HCEC 1CT (cell line): ENCODE results near the gene FBXL17.

Experiments
- DNase-seq: peaks from one replicate; pipeline ENCODE4 v3.0.0-alpha.2; 2017

Gene FBXL17

GRCh38 chr5:108146222-108146621, 235.7 kb downstream of the FBXL17 start:
- DNase-seq: no peak

DNA sequence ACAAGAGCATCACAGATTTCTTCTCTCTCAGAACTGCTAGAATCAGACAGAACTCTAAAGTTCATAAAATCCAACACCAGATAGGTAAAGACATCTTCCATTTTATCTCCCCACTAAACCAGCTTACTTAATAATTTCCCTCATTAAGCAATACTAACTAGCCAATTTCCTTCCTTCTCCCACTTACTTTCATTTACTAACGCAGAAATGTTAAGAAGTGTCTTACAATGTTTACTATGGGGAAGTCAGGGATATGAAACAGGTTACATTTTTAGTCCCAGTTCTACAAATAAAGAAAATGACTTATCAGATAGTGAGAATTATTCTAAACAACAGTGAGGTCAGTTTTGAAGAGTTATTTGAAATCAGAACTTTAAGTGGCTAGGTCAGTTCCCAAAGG, 236.5 kb downstream of the FBXL17 start:
- DNase-seq: no peak

- DNase-seq: no peak
These were observed 237.6 kb downstream of the FBXL17 start for GRCh38 chr5:108144332-108144731.

DNA sequence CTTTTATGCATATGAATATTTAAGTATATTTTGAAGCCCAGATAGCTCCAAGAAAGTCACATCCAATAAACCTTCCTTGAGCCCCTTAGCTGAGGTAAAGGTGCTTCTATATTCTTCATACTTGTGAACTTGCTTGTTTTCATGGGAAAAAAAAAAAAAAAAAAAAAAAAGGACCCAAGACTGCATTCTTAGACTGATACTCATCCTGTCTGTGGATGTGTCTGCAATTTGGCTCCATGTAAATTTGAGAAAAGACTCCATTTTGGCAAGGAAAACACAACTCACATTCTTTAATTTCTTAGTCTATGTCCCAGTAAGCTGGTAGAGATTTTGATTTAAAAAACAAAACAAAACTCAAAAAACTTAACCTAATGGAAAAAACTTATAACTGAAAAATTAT, 238.3 kb downstream of the FBXL17 start:
- DNase-seq: peak; percentile 26

GRCh38 chr5:108141676-108142075, 240.2 kb downstream of the FBXL17 start:
- DNase-seq: no peak

DNA sequence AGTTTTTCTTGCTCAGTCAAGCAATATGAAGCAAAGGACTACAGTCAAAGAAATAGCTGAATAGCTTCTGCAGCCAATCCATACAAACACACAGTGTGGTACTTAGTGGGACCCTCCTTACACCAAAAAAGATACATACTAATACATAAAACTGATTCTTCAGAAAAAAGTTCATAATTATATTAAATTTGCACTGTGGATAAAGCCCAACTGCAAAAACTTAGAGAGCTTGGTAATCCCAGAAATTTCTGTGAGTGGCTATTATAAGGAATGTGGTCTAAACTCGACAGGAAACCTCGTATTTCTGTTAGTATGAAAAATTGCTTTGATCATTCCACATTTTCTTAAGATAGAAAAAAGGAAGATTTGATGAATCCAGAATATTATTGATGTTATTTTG, 245.4 kb downstream of the FBXL17 start:
- DNase-seq: no peak

- no peak for DNase-seq
These were observed 252.8 kb downstream of the FBXL17 start for GRCh38 chr5:108129129-108129528.

DNA sequence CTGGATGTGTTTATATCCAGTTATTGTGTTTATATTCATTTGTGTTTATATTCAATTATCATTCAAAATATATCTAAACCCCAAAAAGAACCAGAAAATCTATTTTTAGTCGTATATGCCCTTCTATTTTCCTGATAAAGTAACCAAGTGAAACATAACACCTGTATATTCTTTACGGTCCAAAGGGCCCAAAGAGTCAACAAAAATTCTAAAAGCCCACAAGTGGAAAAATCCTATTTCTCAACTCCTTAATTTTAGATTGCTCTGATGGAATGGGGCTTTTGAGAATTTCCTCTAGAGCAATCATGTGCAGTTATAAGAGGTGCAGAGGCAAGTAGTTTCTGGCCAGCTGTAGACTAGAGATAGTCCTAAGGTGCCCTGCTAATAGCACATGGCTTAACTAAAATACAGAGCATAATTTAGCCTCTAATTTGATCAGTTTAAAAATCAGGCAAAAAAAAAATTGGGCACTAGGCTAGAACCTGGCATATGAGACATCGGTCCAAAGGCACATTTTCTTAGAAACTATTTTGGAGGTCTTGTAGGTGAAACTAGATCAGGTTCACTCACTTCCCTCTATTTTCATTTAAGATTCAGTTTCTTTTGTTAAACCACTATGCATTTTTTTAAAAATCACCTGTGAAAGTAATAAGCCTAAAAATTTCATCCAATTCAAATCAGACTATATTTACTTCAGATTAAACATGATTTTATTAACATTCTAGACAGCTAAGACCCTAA, 256.0 kb downstream of the FBXL17 start:
- no peak for DNase-seq

GRCh38 chr5:108124596-108124995, 257.3 kb downstream of the FBXL17 start:
- no peak for DNase-seq

DNA sequence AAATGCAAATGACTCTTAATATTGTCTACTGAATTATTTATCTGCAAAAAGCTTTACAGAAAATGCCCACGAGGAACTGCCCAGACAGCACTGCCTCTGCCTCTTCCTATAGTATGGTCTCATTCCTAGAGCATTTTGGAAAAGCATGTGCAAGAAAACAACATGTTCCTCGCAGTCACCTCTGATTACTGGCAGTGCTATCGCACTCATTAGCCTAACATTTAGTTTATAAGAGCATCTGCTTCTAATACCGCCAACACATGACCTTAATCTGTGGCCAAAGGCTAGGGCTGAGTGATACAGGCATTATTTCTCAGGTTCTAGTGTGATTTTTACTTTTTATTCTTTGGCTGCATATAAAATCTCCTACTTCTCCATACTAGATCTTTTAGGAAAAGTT, 259.2 kb downstream of the FBXL17 start:
- no peak for DNase-seq

DNA sequence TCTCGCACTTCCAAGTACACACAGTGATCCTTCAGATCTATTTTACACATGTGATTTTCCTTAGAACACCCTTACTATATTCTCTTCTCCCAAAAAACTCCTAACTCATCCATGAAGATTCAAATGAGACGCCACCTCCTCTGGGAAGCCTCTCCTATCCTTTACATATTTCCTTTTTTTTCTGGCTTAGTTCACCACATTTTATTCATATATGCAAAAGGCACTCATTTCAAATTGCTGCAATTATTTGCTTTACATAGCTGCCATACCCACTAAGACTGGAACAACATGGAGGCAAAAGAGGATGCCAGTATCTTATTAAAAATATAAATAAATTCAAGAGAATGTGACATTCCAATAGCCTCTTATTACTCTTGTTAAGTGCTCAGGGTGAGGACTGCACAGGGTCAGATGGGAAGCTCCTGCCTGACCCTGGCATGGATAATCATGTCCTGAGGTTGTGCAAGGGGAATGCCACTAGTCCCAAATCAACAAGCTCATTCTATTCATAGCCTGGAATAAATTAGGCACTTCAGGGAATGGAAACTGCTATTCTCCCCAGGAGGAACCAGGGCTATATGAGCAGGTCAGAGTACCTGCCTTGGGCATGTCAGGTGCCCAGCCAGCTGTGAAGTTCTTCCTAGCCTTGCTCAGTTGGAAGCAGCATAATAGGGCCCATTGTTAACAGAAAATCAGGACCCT, 262.9 kb downstream of the FBXL17 start:
- DNase-seq: no peak

GRCh38 chr5:108115673-108116072, 266.2 kb downstream of the FBXL17 start:
- DNase-seq: no peak

DNA sequence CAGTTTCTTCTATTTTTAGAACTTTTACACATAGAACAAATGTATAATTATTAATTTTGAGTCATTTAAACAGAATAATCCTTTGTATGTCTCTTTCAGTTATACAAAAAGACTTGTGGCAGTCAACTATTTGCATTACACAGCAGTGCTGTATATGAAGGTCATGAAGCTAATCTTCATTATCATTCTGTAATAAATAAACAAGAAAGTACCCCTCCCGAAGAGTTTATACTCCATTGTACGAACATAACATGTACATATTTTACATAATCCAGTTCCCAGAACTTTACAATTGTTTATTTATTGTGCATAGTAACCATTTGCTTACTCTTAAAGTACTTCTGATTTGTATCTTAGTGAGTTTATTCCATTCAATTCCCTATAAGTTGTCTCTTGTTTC, 267.9 kb downstream of the FBXL17 start:
- DNase-seq: no peak

GRCh38 chr5:108111736-108112135, 270.2 kb downstream of the FBXL17 start:
- no peak for DNase-seq

DNA sequence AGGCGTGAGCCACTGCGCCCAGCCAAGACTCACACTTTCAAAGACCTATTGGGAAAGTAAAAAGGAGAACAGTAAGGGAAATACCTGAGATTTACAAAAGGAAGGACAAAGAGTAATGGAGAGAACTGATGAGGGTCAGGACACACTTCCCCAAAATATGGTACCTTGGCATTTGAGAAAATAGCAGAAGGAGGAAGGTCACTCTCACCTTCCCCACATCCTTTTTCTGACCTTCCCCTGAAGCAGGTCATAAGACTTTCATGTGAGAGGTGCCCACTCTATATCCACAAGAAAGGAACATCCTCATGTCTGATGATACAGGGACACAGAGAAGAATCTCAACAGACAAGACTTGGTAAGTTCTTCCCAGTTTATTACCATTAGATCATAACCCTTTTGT, 272.8 kb downstream of the FBXL17 start:
- no peak for DNase-seq

- DNase-seq: no peak
These were observed 277.4 kb downstream of the FBXL17 start for GRCh38 chr5:108104448-108104847.

GRCh38 chr5:108102463-108102862, 279.4 kb downstream of the FBXL17 start:
- no peak for DNase-seq

GRCh38 chr5:108101821-108102220, 280.1 kb downstream of the FBXL17 start:
- DNase-seq: no peak

DNA sequence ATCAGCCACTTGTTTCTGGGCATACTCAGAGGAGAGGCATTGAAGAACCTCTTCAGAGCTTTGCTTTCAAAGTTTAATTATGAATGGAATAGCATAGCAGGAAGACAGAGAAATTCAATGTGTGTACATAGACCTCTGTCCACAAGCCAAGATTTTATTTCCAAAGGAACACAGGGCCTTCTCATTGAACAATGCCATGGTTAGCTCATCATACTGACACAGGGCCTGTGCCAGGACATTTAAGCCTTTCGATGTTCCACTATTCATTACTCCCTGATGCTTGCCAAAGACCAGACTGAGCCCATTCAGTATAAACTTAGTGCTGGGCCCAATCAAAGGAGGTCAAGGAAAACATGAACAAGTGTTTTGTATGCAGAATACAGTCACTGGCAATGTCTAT, 280.8 kb downstream of the FBXL17 start:
- no peak for DNase-seq

- no peak for DNase-seq
These were observed 287.1 kb downstream of the FBXL17 start for GRCh38 chr5:108094800-108095199.

DNA sequence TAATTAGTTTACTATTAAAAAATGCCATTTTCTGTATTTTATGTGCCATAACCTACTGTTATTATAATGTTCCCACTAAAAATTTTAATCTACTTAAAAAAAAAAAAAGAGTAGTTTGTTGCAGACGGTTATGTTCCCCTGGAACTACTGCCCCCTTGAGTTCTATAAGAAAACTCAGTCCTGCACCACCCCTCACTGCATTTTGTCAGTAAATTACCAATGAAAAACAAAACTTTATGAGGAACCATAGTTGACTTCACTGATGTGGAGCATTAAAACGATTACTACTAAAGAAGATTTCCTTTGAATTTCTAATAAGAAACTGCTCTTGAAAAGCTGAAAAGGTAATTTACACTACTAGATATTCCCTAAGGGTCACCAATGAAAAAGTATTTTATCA, 288.7 kb downstream of the FBXL17 start:
- peak; percentile 50 for DNase-seq

GRCh38 chr5:108090946-108091345, 291.0 kb downstream of the FBXL17 start:
- no peak for DNase-seq

DNA sequence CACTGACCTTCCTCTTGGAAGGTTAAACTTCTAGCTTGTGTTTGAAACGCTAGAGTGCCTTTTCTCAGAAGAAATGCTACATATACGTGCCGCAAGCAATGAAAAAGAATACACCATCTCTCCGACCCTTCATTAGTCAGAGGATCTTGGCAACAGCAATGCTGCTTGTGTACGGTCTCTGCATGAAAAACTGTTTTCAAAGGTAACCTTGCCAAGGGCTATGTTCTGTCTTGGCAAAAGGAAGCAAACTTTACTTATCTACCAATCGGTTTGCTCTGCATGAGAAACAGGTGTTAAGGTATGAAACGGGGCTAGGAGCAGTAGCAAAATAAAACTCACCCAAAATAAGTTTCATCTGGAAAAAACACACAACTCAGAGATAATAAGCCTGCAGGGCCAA, 297.8 kb downstream of the FBXL17 start:
- no peak for DNase-seq

GRCh38 chr5:108083232-108083631, 298.7 kb downstream of the FBXL17 start:
- DNase-seq: no peak

DNA sequence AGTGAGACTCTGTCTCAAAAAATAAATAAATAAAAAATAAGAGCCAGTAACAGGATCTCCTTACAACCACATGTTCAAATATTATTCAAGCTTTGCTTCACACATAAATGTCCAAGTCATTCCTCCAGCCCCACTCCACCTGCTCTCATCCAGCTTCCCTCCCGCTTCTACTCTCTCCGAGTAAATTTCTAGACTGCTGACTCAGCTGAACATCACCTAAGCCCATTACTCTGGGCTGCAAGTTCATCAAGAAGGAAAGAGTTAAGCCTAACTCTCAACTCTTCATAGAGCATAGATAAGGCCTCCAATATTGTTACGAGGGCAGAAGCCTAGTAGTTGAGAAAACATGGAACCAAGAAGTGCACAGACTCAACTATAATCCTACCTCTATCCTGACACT, 300.2 kb downstream of the FBXL17 start:
- DNase-seq: no peak
